Measurements from ENCODE around the gene FADS6.

FADS6 gene

DNA sequence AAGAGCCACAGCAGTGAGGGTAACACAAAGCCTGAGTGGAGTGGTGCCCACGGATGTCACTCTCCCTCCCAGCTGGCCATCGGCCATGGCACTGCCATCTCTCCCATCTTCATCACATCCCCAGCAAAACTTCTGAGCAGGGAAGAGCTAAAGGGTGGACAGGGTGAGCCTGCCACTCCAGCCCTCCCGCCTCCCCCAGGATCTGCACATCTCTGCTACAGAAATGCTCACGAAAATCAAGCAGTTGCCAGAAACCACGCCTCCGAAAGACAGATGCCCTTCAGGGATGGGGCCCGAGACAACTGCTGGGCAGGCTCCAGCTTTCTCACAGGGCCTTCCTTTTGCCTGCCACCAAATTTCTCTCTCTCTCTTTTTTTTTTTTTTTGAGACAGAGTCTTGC, 37.3 kb downstream of the FADS6 start:
- no peak for ATAC-seq
- TF ChIP-seq BACH2 (CRISPR knock-in tag; IDR thresholded peaks at IDR 0.05; ENCODE audit: borderline replicate concordance) (no peak), OSR1 (CRISPR knock-in tag; IDR thresholded peaks at IDR 0.05) (no peak), PPARA (CRISPR knock-in tag; IDR thresholded peaks at IDR 0.05; ENCODE audit: borderline replicate concordance) (no peak), ZC3H10 (CRISPR knock-in tag; IDR thresholded peaks at IDR 0.05) (no peak), ARNTL (CRISPR knock-in tag; IDR thresholded peaks at IDR 0.05; ENCODE audit: borderline replicate concordance, low read depth) (no peak), ZNF70 (CRISPR knock-in tag; IDR thresholded peaks at IDR 0.05) (no peak), GLIS3 (CRISPR knock-in tag; IDR thresholded peaks at IDR 0.05) (no peak)
- TF ChIP-seq, protein P1, sequence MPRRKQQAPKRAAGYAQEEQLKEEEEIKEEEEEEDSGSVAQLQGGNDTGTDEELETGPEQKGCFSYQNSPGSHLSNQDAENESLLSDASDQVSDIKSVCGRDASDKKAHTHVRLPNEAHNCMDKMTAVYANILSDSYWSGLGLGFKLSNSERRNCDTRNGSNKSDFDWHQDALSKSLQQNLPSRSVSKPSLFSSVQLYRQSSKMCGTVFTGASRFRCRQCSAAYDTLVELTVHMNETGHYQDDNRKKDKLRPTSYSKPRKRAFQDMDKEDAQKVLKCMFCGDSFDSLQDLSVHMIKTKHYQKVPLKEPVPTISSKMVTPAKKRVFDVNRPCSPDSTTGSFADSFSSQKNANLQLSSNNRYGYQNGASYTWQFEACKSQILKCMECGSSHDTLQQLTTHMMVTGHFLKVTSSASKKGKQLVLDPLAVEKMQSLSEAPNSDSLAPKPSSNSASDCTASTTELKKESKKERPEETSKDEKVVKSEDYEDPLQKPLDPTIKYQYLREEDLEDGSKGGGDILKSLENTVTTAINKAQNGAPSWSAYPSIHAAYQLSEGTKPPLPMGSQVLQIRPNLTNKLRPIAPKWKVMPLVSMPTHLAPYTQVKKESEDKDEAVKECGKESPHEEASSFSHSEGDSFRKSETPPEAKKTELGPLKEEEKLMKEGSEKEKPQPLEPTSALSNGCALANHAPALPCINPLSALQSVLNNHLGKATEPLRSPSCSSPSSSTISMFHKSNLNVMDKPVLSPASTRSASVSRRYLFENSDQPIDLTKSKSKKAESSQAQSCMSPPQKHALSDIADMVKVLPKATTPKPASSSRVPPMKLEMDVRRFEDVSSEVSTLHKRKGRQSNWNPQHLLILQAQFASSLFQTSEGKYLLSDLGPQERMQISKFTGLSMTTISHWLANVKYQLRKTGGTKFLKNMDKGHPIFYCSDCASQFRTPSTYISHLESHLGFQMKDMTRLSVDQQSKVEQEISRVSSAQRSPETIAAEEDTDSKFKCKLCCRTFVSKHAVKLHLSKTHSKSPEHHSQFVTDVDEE (CRISPR knock-in tag; IDR thresholded peaks at IDR 0.05) = no peak
- TF ChIP-seq, protein P2, sequence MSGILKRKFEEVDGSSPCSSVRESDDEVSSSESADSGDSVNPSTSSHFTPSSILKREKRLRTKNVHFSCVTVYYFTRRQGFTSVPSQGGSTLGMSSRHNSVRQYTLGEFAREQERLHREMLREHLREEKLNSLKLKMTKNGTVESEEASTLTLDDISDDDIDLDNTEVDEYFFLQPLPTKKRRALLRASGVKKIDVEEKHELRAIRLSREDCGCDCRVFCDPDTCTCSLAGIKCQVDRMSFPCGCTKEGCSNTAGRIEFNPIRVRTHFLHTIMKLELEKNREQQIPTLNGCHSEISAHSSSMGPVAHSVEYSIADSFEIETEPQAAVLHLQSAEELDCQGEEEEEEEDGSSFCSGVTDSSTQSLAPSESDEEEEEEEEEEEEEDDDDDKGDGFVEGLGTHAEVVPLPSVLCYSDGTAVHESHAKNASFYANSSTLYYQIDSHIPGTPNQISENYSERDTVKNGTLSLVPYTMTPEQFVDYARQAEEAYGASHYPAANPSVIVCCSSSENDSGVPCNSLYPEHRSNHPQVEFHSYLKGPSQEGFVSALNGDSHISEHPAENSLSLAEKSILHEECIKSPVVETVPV (CRISPR knock-in tag; IDR thresholded peaks at IDR 0.05) = no peak
- TF ChIP-seq, protein P3, sequence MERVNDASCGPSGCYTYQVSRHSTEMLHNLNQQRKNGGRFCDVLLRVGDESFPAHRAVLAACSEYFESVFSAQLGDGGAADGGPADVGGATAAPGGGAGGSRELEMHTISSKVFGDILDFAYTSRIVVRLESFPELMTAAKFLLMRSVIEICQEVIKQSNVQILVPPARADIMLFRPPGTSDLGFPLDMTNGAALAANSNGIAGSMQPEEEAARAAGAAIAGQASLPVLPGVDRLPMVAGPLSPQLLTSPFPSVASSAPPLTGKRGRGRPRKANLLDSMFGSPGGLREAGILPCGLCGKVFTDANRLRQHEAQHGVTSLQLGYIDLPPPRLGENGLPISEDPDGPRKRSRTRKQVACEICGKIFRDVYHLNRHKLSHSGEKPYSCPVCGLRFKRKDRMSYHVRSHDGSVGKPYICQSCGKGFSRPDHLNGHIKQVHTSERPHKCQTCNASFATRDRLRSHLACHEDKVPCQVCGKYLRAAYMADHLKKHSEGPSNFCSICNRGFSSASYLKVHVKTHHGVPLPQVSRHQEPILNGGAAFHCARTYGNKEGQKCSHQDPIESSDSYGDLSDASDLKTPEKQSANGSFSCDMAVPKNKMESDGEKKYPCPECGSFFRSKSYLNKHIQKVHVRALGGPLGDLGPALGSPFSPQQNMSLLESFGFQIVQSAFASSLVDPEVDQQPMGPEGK (CRISPR knock-in tag; IDR thresholded peaks at IDR 0.05; ENCODE audit: borderline replicate concordance) = no peak

DNA sequence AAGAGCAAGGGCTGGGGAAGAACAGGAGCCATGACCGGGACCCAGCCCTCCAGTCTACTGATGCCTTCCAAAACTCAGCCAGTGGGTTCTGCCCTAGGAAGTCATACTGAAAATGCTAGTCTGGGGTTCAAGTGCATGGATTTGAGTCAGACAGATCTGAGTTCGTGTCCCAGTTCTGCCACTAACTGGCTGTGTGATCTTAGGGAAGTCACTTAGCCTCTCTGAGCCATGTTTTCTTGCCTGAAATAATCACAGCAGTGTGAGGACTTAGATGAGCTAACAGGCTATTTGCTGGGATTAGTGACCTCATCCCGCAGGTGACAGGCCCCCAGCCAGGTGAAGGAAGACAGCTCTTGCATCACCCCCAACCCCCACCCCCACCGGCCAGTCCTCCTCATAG, 38.1 kb downstream of the FADS6 start:
- no peak for ATAC-seq
- no peak for TF ChIP-seq BACH2 (CRISPR knock-in tag; IDR thresholded peaks at IDR 0.05; ENCODE audit: borderline replicate concordance)
- TF ChIP-seq, protein P4, sequence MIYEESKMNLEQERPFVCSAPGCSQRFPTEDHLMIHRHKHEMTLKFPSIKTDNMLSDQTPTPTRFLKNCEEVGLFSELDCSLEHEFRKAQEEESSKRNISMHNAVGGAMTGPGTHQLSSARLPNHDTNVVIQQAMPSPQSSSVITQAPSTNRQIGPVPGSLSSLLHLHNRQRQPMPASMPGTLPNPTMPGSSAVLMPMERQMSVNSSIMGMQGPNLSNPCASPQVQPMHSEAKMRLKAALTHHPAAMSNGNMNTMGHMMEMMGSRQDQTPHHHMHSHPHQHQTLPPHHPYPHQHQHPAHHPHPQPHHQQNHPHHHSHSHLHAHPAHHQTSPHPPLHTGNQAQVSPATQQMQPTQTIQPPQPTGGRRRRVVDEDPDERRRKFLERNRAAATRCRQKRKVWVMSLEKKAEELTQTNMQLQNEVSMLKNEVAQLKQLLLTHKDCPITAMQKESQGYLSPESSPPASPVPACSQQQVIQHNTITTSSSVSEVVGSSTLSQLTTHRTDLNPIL (CRISPR knock-in tag; IDR thresholded peaks at IDR 0.05; ENCODE audit: low read depth) = no peak
- TF ChIP-seq TCF4 (CRISPR knock-in tag; IDR thresholded peaks at IDR 0.05; ENCODE audit: borderline replicate concordance) = no peak
- TF ChIP-seq, protein P5, sequence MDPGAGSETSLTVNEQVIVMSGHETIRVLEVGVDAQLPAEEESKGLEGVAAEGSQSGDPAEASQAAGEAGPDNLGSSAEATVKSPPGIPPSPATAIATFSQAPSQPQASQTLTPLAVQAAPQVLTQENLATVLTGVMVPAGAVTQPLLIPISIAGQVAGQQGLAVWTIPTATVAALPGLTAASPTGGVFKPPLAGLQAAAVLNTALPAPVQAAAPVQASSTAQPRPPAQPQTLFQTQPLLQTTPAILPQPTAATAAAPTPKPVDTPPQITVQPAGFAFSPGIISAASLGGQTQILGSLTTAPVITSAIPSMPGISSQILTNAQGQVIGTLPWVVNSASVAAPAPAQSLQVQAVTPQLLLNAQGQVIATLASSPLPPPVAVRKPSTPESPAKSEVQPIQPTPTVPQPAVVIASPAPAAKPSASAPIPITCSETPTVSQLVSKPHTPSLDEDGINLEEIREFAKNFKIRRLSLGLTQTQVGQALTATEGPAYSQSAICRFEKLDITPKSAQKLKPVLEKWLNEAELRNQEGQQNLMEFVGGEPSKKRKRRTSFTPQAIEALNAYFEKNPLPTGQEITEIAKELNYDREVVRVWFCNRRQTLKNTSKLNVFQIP (CRISPR knock-in tag; IDR thresholded peaks at IDR 0.05; ENCODE audit: borderline replicate concordance, low read depth) = no peak
- TF ChIP-seq SNAI2 (CRISPR knock-in tag; IDR thresholded peaks at IDR 0.05) = no peak
- no peak for TF ChIP-seq ISL1 (CRISPR knock-in tag; IDR thresholded peaks at IDR 0.05)
- no peak for TF ChIP-seq ZC3H10 (CRISPR knock-in tag; IDR thresholded peaks at IDR 0.05)
- no peak for TF ChIP-seq PPARA (CRISPR knock-in tag; IDR thresholded peaks at IDR 0.05; ENCODE audit: borderline replicate concordance)

DNA sequence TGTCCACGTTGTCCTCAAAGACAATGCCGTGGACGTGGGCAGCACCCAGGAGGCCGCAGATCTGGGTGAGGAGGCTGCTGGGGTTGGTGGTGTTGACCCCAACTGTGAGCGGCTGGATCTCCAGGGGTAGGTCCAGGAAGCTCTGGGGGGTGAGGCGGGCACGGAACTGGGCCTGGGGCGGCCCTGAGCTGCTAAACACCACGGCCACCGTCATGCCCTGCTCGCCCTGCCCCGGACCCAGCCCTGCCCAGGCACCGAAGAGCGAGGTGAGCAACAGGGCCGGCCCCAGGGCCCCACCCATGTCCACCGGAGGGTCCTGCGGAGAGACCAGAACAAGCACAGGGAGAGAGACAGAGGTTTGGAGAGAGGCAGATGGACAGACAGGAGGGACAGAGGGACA, 38.6 kb downstream of the FADS6 start:
- TF ChIP-seq TCF4 (CRISPR knock-in tag; IDR thresholded peaks at IDR 0.05; ENCODE audit: borderline replicate concordance) (no peak), PPARA (CRISPR knock-in tag; IDR thresholded peaks at IDR 0.05; ENCODE audit: borderline replicate concordance) (no peak), ZC3H10 (CRISPR knock-in tag; IDR thresholded peaks at IDR 0.05) (no peak), ZNF565 (CRISPR knock-in tag; conservative IDR thresholded peaks at IDR 0.05; ENCODE audit: low read depth) (no peak), CSDC2 (CRISPR knock-in tag; IDR thresholded peaks at IDR 0.05) (no peak), TOX (CRISPR knock-in tag; IDR thresholded peaks at IDR 0.05; ENCODE audit: borderline replicate concordance) (no peak), RARB (CRISPR knock-in tag; IDR thresholded peaks at IDR 0.05) (no peak), ARNTL (CRISPR knock-in tag; IDR thresholded peaks at IDR 0.05; ENCODE audit: borderline replicate concordance, low read depth) (no peak), ZNF8 (CRISPR knock-in tag; IDR thresholded peaks at IDR 0.05) (no peak), SNAI2 (CRISPR knock-in tag; IDR thresholded peaks at IDR 0.05) (no peak), BACH2 (CRISPR knock-in tag; IDR thresholded peaks at IDR 0.05; ENCODE audit: borderline replicate concordance) (no peak), ESRRG (CRISPR knock-in tag; IDR thresholded peaks at IDR 0.05) (no peak)
- TF ChIP-seq, protein P1 (CRISPR knock-in tag; IDR thresholded peaks at IDR 0.05) = no peak
- TF ChIP-seq, protein P5 (CRISPR knock-in tag; IDR thresholded peaks at IDR 0.05; ENCODE audit: borderline replicate concordance, low read depth) = no peak
- no peak for ATAC-seq

All from SK-N-SH treated with all-trans-retinoic acid at 6 μM for 48 hours (cell line).